ENCODE results near the gene DIP2C.

Gene DIP2C

GRCh38 chr10:375815-376505 lies 313.5 kb downstream of the DIP2C start:
- TF ChIP-seq, protein P1, sequence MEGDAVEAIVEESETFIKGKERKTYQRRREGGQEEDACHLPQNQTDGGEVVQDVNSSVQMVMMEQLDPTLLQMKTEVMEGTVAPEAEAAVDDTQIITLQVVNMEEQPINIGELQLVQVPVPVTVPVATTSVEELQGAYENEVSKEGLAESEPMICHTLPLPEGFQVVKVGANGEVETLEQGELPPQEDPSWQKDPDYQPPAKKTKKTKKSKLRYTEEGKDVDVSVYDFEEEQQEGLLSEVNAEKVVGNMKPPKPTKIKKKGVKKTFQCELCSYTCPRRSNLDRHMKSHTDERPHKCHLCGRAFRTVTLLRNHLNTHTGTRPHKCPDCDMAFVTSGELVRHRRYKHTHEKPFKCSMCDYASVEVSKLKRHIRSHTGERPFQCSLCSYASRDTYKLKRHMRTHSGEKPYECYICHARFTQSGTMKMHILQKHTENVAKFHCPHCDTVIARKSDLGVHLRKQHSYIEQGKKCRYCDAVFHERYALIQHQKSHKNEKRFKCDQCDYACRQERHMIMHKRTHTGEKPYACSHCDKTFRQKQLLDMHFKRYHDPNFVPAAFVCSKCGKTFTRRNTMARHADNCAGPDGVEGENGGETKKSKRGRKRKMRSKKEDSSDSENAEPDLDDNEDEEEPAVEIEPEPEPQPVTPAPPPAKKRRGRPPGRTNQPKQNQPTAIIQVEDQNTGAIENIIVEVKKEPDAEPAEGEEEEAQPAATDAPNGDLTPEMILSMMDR (IDR thresholded peaks at IDR 0.05; ENCODE audit: insufficient read depth, low read length, poor library complexity, severe bottlenecking), result no peak
- no peak for DNase-seq (ENCODE audit: extremely low read depth, insufficient read length)
- no peak overlapping the region for H3K4me3 ChIP-seq (replicated peaks; ENCODE audit: low read depth, low read length)
- H3K36me3 ChIP-seq (ENCODE audit: control insufficient read depth, insufficient read depth, low read length), result no peaks in the 10 kb centered on the region
- no peaks in the 10 kb centered on the region for H3K27me3 ChIP-seq (replicated peaks; ENCODE audit: control insufficient read depth, insufficient read depth, low read length)

GRCh38 chr10:374354-374753 lies 315.1 kb downstream of the DIP2C start:
- Histone ChIP-seq H3K36me3 (ENCODE audit: control insufficient read depth, insufficient read depth, low read length) (no peaks in the 10 kb centered on the region), H3K4me3 (replicated peaks; ENCODE audit: low read depth, low read length) (no peak overlapping the region), H3K27me3 (replicated peaks; ENCODE audit: control insufficient read depth, insufficient read depth, low read length) (no peaks in the 10 kb centered on the region)
- TF ChIP-seq, protein P1 (IDR thresholded peaks at IDR 0.05; ENCODE audit: insufficient read depth, low read length, poor library complexity, severe bottlenecking), result no peak
- no peak for DNase-seq (ENCODE audit: extremely low read depth, insufficient read length)

- Histone ChIP-seq H3K4me3 (replicated peaks; ENCODE audit: low read depth, low read length) (no peak overlapping the region), H3K27me3 (replicated peaks; ENCODE audit: control insufficient read depth, insufficient read depth, low read length) (no peaks in the 10 kb centered on the region), H3K36me3 (ENCODE audit: control insufficient read depth, insufficient read depth, low read length) (no peaks in the 10 kb centered on the region)
- no peak for DNase-seq (ENCODE audit: extremely low read depth, insufficient read length)
- TF ChIP-seq, protein P1 (IDR thresholded peaks at IDR 0.05; ENCODE audit: insufficient read depth, low read length, poor library complexity, severe bottlenecking), result no peak
These were observed 315.8 kb downstream of the DIP2C start for GRCh38 chr10:373526-374309.

- Histone ChIP-seq H3K27me3 (replicated peaks; ENCODE audit: control insufficient read depth, insufficient read depth, low read length) (no peaks in the 10 kb centered on the region), H3K4me3 (replicated peaks; ENCODE audit: low read depth, low read length) (no peak overlapping the region), H3K36me3 (ENCODE audit: control insufficient read depth, insufficient read depth, low read length) (no peaks in the 10 kb centered on the region)
- TF ChIP-seq, protein P1 (IDR thresholded peaks at IDR 0.05; ENCODE audit: insufficient read depth, low read length, poor library complexity, severe bottlenecking), result no peak
- no peak for DNase-seq (ENCODE audit: extremely low read depth, insufficient read length)
These were observed 316.5 kb downstream of the DIP2C start for GRCh38 chr10:373015-373414.

DNA sequence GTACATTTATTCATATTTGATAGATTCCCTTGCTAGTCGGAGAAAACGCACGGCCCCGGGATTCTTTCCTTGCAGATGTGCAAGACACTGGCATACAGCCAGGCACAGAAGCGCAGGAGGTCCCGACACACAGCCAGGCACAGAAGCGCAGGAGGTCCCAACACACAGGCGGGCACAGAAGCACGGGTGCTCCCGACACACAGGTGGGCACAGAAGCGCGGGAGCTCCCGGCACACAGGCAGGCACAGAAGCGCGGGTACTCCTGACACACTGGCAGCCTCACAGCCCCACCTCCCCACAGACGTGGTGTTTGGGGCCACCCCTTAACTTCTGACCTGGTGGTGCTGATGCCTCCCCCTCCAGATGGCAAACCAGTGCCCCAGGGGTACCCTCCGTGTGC lies 316.9 kb downstream of the DIP2C start:
- H3K36me3 ChIP-seq (ENCODE audit: control insufficient read depth, insufficient read depth, low read length), result no peaks in the 10 kb centered on the region
- H3K27me3 ChIP-seq (replicated peaks; ENCODE audit: control insufficient read depth, insufficient read depth, low read length), result no peaks in the 10 kb centered on the region
- H3K4me3 ChIP-seq (replicated peaks; ENCODE audit: low read depth, low read length), result no peak overlapping the region
- TF ChIP-seq, protein P1 (IDR thresholded peaks at IDR 0.05; ENCODE audit: insufficient read depth, low read length, poor library complexity, severe bottlenecking), result no peak
- DNase-seq (ENCODE audit: extremely low read depth, insufficient read length), result no peak
